HCT116 (cell line): Measurements from ENCODE around the gene GJB5. TPM values are rescaled to one million over a fixed set of nuclear protein-coding genes. Genes with fewer than 3 reads are reported as not detected.

Experiments used
- ATAC-seq: fragments of 200-7000 bp; cut with Tn5 transposase; 2 replicates; pipeline ENCODE4 v1.9.1; 2020; ENCODE audit warnings: mild to moderate bottlenecking, moderate library complexity
- BruUV-seq: library from RNA; stranded (reverse); fragments of 400-500 nt; replicated peaks from 2 replicates; lab custom pipeline; 2021; lab: Mats Ljungman, UMichigan
- CTCF ChIA-PET: fragments of 300-600 bp; sonication (Branson Sonifier 250); formaldehyde crosslinking; loops from one replicate; lab custom pipeline; 2021; ENCODE audit warnings: antibody characterized with exemption; lab: Charles Lee
- POLR2A ChIA-PET: fragments of 300-600, 350-600 bp; sonication (Branson Sonifier 250); formaldehyde crosslinking; loops from one replicate; lab custom pipeline; 2021; ENCODE audit warnings: antibody characterized with exemption; lab: Charles Lee
- RAD21 ChIA-PET, 2 experiments: fragments of 300-600 bp; sonication (Branson Sonifier 250); formaldehyde crosslinking; loops; one replicate each; lab custom pipeline; 2023; ENCODE audit warnings: low total read pairs in 2 of 2; ENCODE audit not compliant: uncharacterized antibody in 2 of 2, unreplicated experiment in 2 of 2, low non-redundant PET in 1 of 2; lab: Charles Lee
- DNase-seq: peaks from one replicate; pipeline ENCODE4 v3.0.0-alpha.2; 2010; ENCODE audit warnings: low read depth, low spot score
- H2AFZ ChIP-seq: fragments of 200-600 bp; shearing (Covaris generic), sonication (generic); 2 replicates; pipeline ENCODE4 v1.6.1; 2017; ENCODE audit warnings: low read depth, mixed run types, mixed read lengths, antibody characterized with exemption, low read length; ENCODE audit not compliant: poor library complexity, severe bottlenecking
- H3K27ac ChIP-seq: 2 replicates; pipeline ENCODE4 v1.5.1; 2012; ENCODE audit warnings: low read depth, low read length
- H3K27me3 ChIP-seq: fragments of 200-600 bp; sonication (generic); 2 replicates; pipeline ENCODE4 v1.6.1; 2016; ENCODE audit warnings: mixed run types, low read length, mixed read lengths; ENCODE audit not compliant: insufficient read depth
- H3K36me3 ChIP-seq, 2 experiments: fragments of 200-500 bp in 1 of 2; fragments of 200-600 bp in 1 of 2; sonication (Bioruptor generic) in 1 of 2; sonication (generic) in 1 of 2; 2 replicates each; pipeline versions ENCODE4 v1.5.1 to v1.6.1; 2014 to 2016; ENCODE audit warnings: low read length in 2 of 2, inconsistent platforms in 1 of 2, mixed read lengths in 1 of 2, mixed run types in 1 of 2; ENCODE audit not compliant: insufficient read depth in 2 of 2, control insufficient read depth in 1 of 2
- H3K4me1 ChIP-seq, 2 experiments: fragments of 200-600 bp in 1 of 2; sonication (generic) in 1 of 2; 2 replicates each; pipeline versions ENCODE4 v1.5.1 to v1.6.1; 2012 to 2017; ENCODE audit warnings: low read length in 2 of 2, inconsistent platforms in 1 of 2, mild to moderate bottlenecking in 1 of 2, mixed read lengths in 1 of 2, mixed run types in 1 of 2, moderate library complexity in 1 of 2; ENCODE audit not compliant: insufficient read depth in 2 of 2, control insufficient read depth in 1 of 2
- H3K4me2 ChIP-seq: fragments of 200-600 bp; sonication (generic); 2 replicates; pipeline ENCODE4 v1.6.1; 2017; ENCODE audit warnings: mixed run types, low read length, mixed read lengths
- H3K4me3 ChIP-seq, 2 experiments: fragments of 200-600 bp in 1 of 2; sonication (generic) in 1 of 2; replicated peaks in 1 of 2; 2 replicates each; pipeline ENCODE4 v1.5.1; 2011 to 2016; ENCODE audit warnings: low read length in 2 of 2, control low read depth in 1 of 2, low read depth in 1 of 2, mild to moderate bottlenecking in 1 of 2, mixed read lengths in 1 of 2, mixed run types in 1 of 2
- H3K79me2 ChIP-seq: fragments of 200-600 bp; sonication (generic); 2 replicates; pipeline ENCODE4 v1.6.1; 2017; ENCODE audit warnings: mild to moderate bottlenecking, mixed run types, low read length, moderate library complexity, mixed read lengths; ENCODE audit not compliant: insufficient read depth
- H3K9ac ChIP-seq: fragments of 200-600 bp; sonication (generic); 2 replicates; pipeline ENCODE4 v1.6.1; 2016; ENCODE audit warnings: low read length, mixed read lengths
- H3K9me2 ChIP-seq: fragments of 200-600 bp; sonication (generic), shearing (Covaris generic); 2 replicates; pipeline ENCODE4 v1.6.1; 2017; ENCODE audit warnings: mixed run types, mild to moderate bottlenecking, moderate library complexity; ENCODE audit not compliant: insufficient read depth
- H3K9me3 ChIP-seq, 2 experiments: fragments of 200-500 bp in 1 of 2; fragments of 200-600 bp in 1 of 2; sonication (Bioruptor generic) in 1 of 2; sonication (generic) in 1 of 2; 2 replicates each; pipeline ENCODE4 v1.6.1; 2014 to 2017; ENCODE audit warnings: low read length in 2 of 2, mixed read lengths in 2 of 2, inconsistent platforms in 1 of 2, low read depth in 1 of 2, mild to moderate bottlenecking in 1 of 2, mixed run types in 1 of 2, moderate library complexity in 1 of 2; ENCODE audit not compliant: control insufficient read depth in 1 of 2, insufficient read depth in 1 of 2
- H4K20me1 ChIP-seq: fragments of 200-600 bp; sonication (generic), shearing (Covaris generic); 2 replicates; pipeline ENCODE4 v1.6.1; 2017; ENCODE audit warnings: mixed run types, mild to moderate bottlenecking, moderate library complexity; ENCODE audit not compliant: insufficient read depth
- CBX3 ChIP-seq: IDR thresholded peaks from 2 replicates; pipeline ENCODE4 v1.6.1; 2012; ENCODE audit warnings: low read depth
- ELF1 ChIP-seq: IDR thresholded peaks from 2 replicates; pipeline ENCODE4 v1.6.1; 2012; ENCODE audit warnings: low read depth, borderline replicate concordance
- MAX ChIP-seq: IDR thresholded peaks from 2 replicates; pipeline ENCODE4 v1.6.1; 2012
- POLR2A ChIP-seq: IDR thresholded peaks from 2 replicates; pipeline ENCODE4 v1.7.0; 2011; ENCODE audit warnings: borderline replicate concordance; ENCODE audit not compliant: insufficient read depth, insufficient read length; ENCODE audit errors: extremely low read depth
- POLR2AphosphoS5 ChIP-seq: IDR thresholded peaks from 2 replicates; pipeline ENCODE4 v1.6.1; 2011; ENCODE audit warnings: mild to moderate bottlenecking, low read depth, low read length, moderate library complexity
- RAD21 ChIP-seq: IDR thresholded peaks from 2 replicates; pipeline ENCODE4 v1.6.1; 2012; ENCODE audit warnings: low read depth, mild to moderate bottlenecking
- SIN3A ChIP-seq: IDR thresholded peaks from 2 replicates; pipeline ENCODE4 v1.6.1; 2012; ENCODE audit warnings: low read depth
- SP1 ChIP-seq: IDR thresholded peaks from 2 replicates; pipeline ENCODE4 v1.6.1; 2012; ENCODE audit warnings: low read depth
- SRF ChIP-seq: IDR thresholded peaks from 2 replicates; pipeline ENCODE4 v1.6.1; 2012; ENCODE audit warnings: low read depth
- TCF7L2 ChIP-seq: IDR thresholded peaks from 2 replicates; pipeline ENCODE4 v1.7.0; 2011; ENCODE audit warnings: borderline replicate concordance, inconsistent platforms; ENCODE audit not compliant: insufficient read depth, insufficient read length; ENCODE audit errors: extremely low read depth
- YY1 ChIP-seq: IDR thresholded peaks from 2 replicates; pipeline ENCODE4 v1.6.1; 2011; ENCODE audit warnings: low read length, low read depth, moderate library complexity, mild to moderate bottlenecking; ENCODE audit not compliant: insufficient replicate concordance; ENCODE audit errors: extremely low read depth
- ZFX ChIP-seq: fragments of 450-650 bp; IDR thresholded peaks from 2 replicates; pipeline ENCODE4 v1.6.1; 2017
- ZNF274 ChIP-seq: fragments of 200-500 bp; sonication (Bioruptor generic); IDR thresholded peaks from 2 replicates; pipeline ENCODE4 v1.6.1; 2014; ENCODE audit warnings: mild to moderate bottlenecking, low read depth, low read length, inconsistent platforms
- intact Hi-C: fragments of 100-400 bp; cut with micrococcal nuclease; formaldehyde crosslinking; loops from 2 replicates; pipeline ENCODE4 v1.10.0; 2022
- total RNA-seq: library from RNA; stranded (reverse); gene quantifications from one replicate; pipeline ENCODE4 v1.2.1, GENCODE V29; 2021; ENCODE audit not compliant: unreplicated experiment
- TF ChIP-seq, protein P1 (sequence below), 3 experiments: fragments of 200-600 bp in 1 of 3; sonication (generic) in 1 of 3; IDR thresholded peaks in 2 of 3; conservative IDR thresholded peaks in 1 of 3; 2 replicates each; pipeline ENCODE4 v1.5.1; 2012 to 2017; ENCODE audit warnings: low read depth in 2 of 3, low read length in 2 of 3, antibody characterized with exemption in 1 of 3, borderline replicate concordance in 1 of 3, control low read depth in 1 of 3, mild to moderate bottlenecking in 1 of 3, mixed read lengths in 1 of 3, mixed run types in 1 of 3, moderate library complexity in 1 of 3; ENCODE audit not compliant: insufficient read depth in 1 of 3
- TF ChIP-seq, protein P2 (sequence below): IDR thresholded peaks from 2 replicates; pipeline ENCODE4 v1.6.1; 2011; ENCODE audit warnings: mild to moderate bottlenecking, low read length, moderate library complexity; ENCODE audit not compliant: insufficient replicate concordance; ENCODE audit errors: extremely low read depth
- TF ChIP-seq, protein P3 (sequence below): IDR thresholded peaks from 2 replicates; pipeline ENCODE4 v1.6.1; 2012

GJB5 gene
- total RNA-seq, 1 experiment from 2014 or later, result 4.6 TPM

DNA sequence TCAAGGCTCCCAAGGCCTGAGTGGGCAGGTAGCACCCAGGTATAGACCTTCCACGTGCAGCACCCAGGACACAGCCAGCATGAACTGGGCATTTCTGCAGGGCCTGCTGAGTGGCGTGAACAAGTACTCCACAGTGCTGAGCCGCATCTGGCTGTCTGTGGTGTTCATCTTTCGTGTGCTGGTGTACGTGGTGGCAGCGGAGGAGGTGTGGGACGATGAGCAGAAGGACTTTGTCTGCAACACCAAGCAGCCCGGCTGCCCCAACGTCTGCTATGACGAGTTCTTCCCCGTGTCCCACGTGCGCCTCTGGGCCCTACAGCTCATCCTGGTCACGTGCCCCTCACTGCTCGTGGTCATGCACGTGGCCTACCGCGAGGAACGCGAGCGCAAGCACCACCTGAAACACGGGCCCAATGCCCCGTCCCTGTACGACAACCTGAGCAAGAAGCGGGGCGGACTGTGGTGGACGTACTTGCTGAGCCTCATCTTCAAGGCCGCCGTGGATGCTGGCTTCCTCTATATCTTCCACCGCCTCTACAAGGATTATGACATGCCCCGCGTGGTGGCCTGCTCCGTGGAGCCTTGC, 6.4 kb downstream of the GJB5 start:
- TF ChIP-seq, protein P1, sequence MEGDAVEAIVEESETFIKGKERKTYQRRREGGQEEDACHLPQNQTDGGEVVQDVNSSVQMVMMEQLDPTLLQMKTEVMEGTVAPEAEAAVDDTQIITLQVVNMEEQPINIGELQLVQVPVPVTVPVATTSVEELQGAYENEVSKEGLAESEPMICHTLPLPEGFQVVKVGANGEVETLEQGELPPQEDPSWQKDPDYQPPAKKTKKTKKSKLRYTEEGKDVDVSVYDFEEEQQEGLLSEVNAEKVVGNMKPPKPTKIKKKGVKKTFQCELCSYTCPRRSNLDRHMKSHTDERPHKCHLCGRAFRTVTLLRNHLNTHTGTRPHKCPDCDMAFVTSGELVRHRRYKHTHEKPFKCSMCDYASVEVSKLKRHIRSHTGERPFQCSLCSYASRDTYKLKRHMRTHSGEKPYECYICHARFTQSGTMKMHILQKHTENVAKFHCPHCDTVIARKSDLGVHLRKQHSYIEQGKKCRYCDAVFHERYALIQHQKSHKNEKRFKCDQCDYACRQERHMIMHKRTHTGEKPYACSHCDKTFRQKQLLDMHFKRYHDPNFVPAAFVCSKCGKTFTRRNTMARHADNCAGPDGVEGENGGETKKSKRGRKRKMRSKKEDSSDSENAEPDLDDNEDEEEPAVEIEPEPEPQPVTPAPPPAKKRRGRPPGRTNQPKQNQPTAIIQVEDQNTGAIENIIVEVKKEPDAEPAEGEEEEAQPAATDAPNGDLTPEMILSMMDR (IDR thresholded peaks at IDR 0.05 in 2 of 3, conservative IDR thresholded peaks at IDR 0.05 in 1 of 3; ENCODE audit: borderline replicate concordance in 1 of 3, insufficient read depth in 1 of 3, low read depth in 2 of 3, low read length in 2 of 3), result no peak
- TF ChIP-seq YY1 (no peak), RAD21 (no peak), ELF1 (no peak), CBX3 (no peak), ZNF274 (no peak), ZFX (no peak), MAX (no peak), SRF (no peak), SIN3A (no peak), POLR2AphosphoS5 (no peak), POLR2A (no peak), TCF7L2 (no peak), SP1 (no peak)
- TF ChIP-seq, protein P2, sequence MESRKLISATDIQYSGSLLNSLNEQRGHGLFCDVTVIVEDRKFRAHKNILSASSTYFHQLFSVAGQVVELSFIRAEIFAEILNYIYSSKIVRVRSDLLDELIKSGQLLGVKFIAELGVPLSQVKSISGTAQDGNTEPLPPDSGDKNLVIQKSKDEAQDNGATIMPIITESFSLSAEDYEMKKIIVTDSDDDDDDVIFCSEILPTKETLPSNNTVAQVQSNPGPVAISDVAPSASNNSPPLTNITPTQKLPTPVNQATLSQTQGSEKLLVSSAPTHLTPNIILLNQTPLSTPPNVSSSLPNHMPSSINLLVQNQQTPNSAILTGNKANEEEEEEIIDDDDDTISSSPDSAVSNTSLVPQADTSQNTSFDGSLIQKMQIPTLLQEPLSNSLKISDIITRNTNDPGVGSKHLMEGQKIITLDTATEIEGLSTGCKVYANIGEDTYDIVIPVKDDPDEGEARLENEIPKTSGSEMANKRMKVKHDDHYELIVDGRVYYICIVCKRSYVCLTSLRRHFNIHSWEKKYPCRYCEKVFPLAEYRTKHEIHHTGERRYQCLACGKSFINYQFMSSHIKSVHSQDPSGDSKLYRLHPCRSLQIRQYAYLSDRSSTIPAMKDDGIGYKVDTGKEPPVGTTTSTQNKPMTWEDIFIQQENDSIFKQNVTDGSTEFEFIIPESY, result no peak
- TF ChIP-seq, protein P3, sequence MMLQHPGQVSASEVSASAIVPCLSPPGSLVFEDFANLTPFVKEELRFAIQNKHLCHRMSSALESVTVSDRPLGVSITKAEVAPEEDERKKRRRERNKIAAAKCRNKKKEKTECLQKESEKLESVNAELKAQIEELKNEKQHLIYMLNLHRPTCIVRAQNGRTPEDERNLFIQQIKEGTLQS, result no peak
- peaks cover 43 to 61% of the 10 kb centered on the region in 2 experiments for H3K4me1 ChIP-seq
- H3K27ac ChIP-seq, result peak overlapping the region; percentile 87; the same call in 1 of the 2 replicates
- H3K79me2 ChIP-seq, result no peaks in the 10 kb centered on the region
- H4K20me1 ChIP-seq, result no peaks in the 10 kb centered on the region
- H3K36me3 ChIP-seq, result no peaks in the 10 kb centered on the region
- no peak overlapping the region for H3K9ac ChIP-seq
- no TSS peak for BruUV-seq
- no peaks in the 10 kb centered on the region for H3K9me2 ChIP-seq
- H2AFZ ChIP-seq, result no peak overlapping the region
- DNase-seq (no peak), ATAC-seq (no peak)
- intact Hi-C loops, result no loop called here
- no peak overlapping the region for H3K4me3 ChIP-seq
- CTCF ChIA-PET, result no interaction called here
- no peaks in the 10 kb centered on the region for H3K9me3 ChIP-seq
- no peak overlapping the region for H3K4me2 ChIP-seq
- no peaks in the 10 kb centered on the region for H3K27me3 ChIP-seq
- POLR2A ChIA-PET, result no interaction called here
- RAD21 ChIA-PET, result no interaction called here
